PFSK-1 (cell line): ENCODE measurements around the gene LAMA3.

ENCODE experiments used
- FOXP2 ChIP-seq: optimal IDR thresholded peaks from 2 replicates; pipeline ENCODE3; 2011; ENCODE audit warnings: borderline replicate concordance, control low read depth, inconsistent platforms; ENCODE audit not compliant: insufficient read depth; ENCODE audit errors: extremely low read length, extremely low read depth
- POLR2AphosphoS5 ChIP-seq: IDR thresholded peaks from 2 replicates; pipeline ENCODE4 v1.6.1; 2012; ENCODE audit warnings: low read depth, mild to moderate bottlenecking, control low read depth, low read length, moderate library complexity
- REST ChIP-seq, 2 experiments: IDR thresholded peaks; 2 replicates each; pipeline versions ENCODE4 v1.6.1 to v1.8.0; 2011 to 2012; ENCODE audit warnings: low read depth in 2 of 2, low read length in 2 of 2, control low read depth in 1 of 2, inconsistent platforms in 1 of 2, mild to moderate bottlenecking in 1 of 2, moderate library complexity in 1 of 2; ENCODE audit not compliant: insufficient read depth in 1 of 2
- SIN3A ChIP-seq: IDR thresholded peaks from 2 replicates; pipeline ENCODE4 v1.6.1; 2012; ENCODE audit warnings: mild to moderate bottlenecking, low read length, moderate library complexity, borderline replicate concordance; ENCODE audit not compliant: insufficient read depth
- TAF1 ChIP-seq: IDR thresholded peaks from 2 replicates; pipeline ENCODE4 v1.6.1; 2012; ENCODE audit warnings: low read length, control low read depth, borderline replicate concordance; ENCODE audit not compliant: insufficient read depth

The LAMA3 gene

GRCh38 chr18:23669804-23670405 is 19.3 kb upstream of the LAMA3 start:
- TF ChIP-seq TAF1 (no peak), REST (IDR thresholded peaks at IDR 0.05; ENCODE audit: insufficient read depth in 1 of 2, low read depth in 2 of 2, low read length in 2 of 2) (no peak), POLR2AphosphoS5 (no peak), FOXP2 (no peak), SIN3A (no peak)

- TF ChIP-seq POLR2AphosphoS5 (no peak), TAF1 (no peak), SIN3A (no peak), REST (IDR thresholded peaks at IDR 0.05; ENCODE audit: insufficient read depth in 1 of 2, low read depth in 2 of 2, low read length in 2 of 2) (no peak), FOXP2 (no peak)
Measured at GRCh38 chr18:23671564-23671963, 17.7 kb upstream of the LAMA3 start.

GRCh38 chr18:23673725-23674124 is 15.5 kb upstream of the LAMA3 start:
- TF ChIP-seq TAF1 = no peak
- TF ChIP-seq FOXP2 = no peak
- TF ChIP-seq REST (IDR thresholded peaks at IDR 0.05; ENCODE audit: insufficient read depth in 1 of 2, low read depth in 2 of 2, low read length in 2 of 2) = no peak
- TF ChIP-seq SIN3A = no peak
- no peak for TF ChIP-seq POLR2AphosphoS5

- TF ChIP-seq FOXP2 = no peak
- TF ChIP-seq SIN3A = no peak
- no peak for TF ChIP-seq TAF1
- TF ChIP-seq POLR2AphosphoS5 = no peak
- no peak for TF ChIP-seq REST (IDR thresholded peaks at IDR 0.05; ENCODE audit: insufficient read depth in 1 of 2, low read depth in 2 of 2, low read length in 2 of 2)
Measured at GRCh38 chr18:23675236-23675635, 14.0 kb upstream of the LAMA3 start.

GRCh38 chr18:23675896-23676295 is 13.4 kb upstream of the LAMA3 start:
- TF ChIP-seq FOXP2 (no peak), POLR2AphosphoS5 (no peak), TAF1 (no peak), SIN3A (no peak)
